C4-2B (cell line): Measurements from ENCODE around the gene LIPC.

Experiments
- ZFX ChIP-seq: fragments of 450-650 bp; IDR thresholded peaks from 2 replicates; pipeline ENCODE4 v1.6.1; 2017
- TF ChIP-seq, protein P1 (sequence below): fragments of 450-650 bp; conservative IDR thresholded peaks from 2 replicates; pipeline ENCODE4 v1.5.1; 2017; ENCODE audit warnings: mild to moderate bottlenecking

DNA sequence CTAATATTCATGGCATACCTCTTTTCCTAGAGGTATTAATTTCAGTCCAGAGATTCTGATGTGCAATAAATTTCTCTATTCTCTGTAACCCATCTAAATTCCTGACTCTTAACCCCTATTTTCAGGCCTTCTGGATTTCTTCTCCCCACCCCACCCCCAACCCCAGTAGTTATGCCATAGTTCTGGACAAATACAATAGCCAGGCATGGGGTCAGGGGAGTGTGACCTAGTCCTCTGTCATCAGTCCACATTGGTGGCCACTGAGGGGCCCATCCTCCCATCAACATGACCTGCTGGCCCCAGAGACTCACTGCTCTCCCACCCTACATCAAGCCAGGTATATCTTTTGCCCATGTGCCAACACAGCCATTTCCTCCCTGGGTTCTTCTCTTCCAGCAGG, 3.8 kb upstream of the LIPC start:
- TF ChIP-seq, protein P1, sequence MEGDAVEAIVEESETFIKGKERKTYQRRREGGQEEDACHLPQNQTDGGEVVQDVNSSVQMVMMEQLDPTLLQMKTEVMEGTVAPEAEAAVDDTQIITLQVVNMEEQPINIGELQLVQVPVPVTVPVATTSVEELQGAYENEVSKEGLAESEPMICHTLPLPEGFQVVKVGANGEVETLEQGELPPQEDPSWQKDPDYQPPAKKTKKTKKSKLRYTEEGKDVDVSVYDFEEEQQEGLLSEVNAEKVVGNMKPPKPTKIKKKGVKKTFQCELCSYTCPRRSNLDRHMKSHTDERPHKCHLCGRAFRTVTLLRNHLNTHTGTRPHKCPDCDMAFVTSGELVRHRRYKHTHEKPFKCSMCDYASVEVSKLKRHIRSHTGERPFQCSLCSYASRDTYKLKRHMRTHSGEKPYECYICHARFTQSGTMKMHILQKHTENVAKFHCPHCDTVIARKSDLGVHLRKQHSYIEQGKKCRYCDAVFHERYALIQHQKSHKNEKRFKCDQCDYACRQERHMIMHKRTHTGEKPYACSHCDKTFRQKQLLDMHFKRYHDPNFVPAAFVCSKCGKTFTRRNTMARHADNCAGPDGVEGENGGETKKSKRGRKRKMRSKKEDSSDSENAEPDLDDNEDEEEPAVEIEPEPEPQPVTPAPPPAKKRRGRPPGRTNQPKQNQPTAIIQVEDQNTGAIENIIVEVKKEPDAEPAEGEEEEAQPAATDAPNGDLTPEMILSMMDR: no peak
- TF ChIP-seq ZFX: no peak
